NB4 (cell line): Measurements from ENCODE around the gene HRH2.

Experiments used
- CTCF ChIP-seq: IDR thresholded peaks from one replicate; pipeline ENCODE4 v1.5.1; 2012; ENCODE audit warnings: low read depth, low read length
- MAX ChIP-seq: IDR thresholded peaks from 2 replicates; pipeline ENCODE4 v1.6.1; 2011; ENCODE audit warnings: low read depth, low read length
- MYC ChIP-seq: IDR thresholded peaks from 2 replicates; pipeline ENCODE4 v1.6.1; 2011; ENCODE audit warnings: low read depth, low read length
- POLR2A ChIP-seq: IDR thresholded peaks from 2 replicates; pipeline ENCODE4 v1.6.1; 2011; ENCODE audit warnings: mild to moderate bottlenecking; ENCODE audit not compliant: insufficient read length; ENCODE audit errors: extremely low read depth

DNA sequence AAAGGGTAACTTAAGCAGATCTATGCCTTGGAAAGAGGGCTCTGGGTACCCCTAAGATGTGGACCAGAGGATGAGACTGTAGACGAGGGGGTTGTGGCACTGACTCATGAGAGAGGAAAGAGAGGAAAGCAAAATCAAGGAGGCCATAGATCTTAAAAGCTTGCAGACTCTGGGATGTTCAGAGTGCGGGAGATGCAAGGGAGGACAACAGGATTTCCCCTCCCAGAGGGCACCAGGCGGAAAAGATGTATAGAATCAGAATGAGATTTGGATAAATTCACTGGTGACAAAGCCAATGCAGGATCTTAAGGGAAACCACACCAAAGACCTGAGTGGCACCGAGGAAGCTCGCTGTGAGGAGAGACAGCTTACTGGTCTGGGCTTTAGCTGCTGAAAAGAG lies 27.1 kb downstream of the HRH2 start:
- TF ChIP-seq CTCF (no peak), POLR2A (no peak), MAX (no peak), MYC (no peak)
